HG03095 (cell line): ENCODE results near the gene PLCH1.

Experiments
- ATAC-seq: cut with Tn5 transposase; IDR thresholded peaks from one replicate; pipeline ENCODE4 v1.9.1; 2021; ENCODE audit warnings: moderate library complexity; ENCODE audit not compliant: unreplicated experiment

Gene PLCH1

DNA sequence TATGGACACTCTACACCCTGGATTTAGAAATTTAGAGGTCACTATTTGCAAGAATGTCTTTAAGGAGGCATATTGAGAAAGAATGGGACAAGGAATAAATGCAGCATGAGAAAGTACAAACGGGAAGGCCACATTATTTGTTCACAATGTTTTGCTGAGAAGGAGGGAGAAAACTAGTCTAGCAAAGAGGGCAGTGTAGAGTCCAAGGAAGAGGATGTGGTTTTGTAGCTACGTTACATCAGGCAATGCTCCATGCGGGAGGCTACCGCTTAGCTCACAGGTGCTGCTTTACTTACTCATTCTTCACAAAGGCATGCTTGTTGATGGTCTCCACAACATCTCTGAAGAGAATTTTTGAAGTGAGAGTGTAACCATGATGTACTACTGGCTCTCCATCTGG lies 191.1 kb downstream of the PLCH1 start:
- no peak for ATAC-seq

DNA sequence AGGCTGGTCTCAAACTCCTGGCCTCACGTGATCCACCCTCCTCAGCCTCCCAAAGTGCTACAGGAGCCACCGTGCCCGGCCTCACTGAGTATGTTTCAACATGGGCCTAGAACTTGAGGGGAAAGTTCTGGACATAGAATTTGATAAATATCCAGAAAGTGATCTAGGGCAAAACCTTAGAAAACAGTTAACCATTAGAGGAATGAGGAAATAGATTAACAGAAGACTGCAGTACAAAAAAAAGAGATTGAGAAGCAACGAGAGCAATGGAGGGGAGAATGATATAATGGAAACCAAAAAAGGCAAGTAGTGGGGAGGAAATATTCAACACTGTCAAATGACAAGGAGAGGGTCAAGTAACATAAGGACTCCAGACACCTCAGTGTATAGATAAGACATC lies 191.5 kb downstream of the PLCH1 start:
- ATAC-seq, result no peak

DNA sequence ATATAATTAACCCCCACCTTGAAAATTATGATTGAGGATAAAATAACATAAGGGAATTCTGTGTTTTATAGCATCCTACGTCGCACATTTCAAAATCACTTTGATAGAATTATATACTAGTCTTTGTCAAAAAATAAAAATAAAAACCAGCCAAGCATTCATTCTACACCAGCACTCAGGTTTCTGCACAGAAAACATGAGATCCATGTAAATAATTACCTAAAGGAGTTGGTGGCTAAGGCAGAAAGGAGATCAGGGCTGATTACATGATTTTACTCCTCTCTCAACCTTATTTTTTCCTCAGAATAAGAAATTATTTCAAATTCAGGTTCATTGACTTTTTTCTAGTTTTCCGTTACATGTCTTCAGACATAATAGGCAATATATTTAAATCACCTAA lies 194.5 kb downstream of the PLCH1 start:
- ATAC-seq, result no peak

DNA sequence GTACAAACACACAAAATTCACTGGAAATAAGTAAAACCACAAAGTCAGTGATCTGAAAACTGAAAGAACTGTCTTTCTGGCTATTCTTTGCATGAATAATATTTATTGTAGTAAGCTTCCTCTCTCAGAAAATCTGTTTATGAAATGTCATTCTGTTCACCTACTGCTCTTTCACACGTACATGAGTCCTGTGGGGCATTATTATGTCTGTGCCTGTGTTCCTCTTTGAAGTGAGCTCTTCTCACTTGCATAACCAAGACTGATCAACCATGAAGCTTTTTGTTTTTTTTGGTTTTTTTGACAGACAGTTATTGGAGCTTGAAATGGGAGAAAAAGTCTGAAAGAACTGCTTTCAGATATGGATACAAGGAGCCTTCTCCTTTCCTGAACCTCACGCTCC lies 195.8 kb downstream of the PLCH1 start:
- peak; percentile 84 for ATAC-seq

DNA sequence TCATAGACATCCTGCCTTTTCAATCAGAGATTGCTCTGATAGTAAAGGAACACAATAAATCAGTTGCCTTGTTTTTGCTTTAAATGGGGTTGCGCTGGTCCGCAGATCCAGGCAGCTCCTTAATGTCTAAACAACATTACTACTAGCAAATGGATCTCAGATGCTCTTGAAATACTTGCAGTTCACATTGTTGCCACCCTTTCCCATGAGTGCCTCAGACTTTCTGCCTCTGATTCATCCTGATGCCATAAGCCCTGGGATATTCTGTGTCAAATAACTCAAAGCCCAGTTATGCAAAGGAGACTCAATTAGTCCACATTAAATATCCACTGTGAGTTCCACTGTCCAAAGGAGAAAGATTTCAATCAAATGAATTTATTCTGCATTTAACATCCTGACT lies 196.7 kb downstream of the PLCH1 start:
- ATAC-seq, result no peak

DNA sequence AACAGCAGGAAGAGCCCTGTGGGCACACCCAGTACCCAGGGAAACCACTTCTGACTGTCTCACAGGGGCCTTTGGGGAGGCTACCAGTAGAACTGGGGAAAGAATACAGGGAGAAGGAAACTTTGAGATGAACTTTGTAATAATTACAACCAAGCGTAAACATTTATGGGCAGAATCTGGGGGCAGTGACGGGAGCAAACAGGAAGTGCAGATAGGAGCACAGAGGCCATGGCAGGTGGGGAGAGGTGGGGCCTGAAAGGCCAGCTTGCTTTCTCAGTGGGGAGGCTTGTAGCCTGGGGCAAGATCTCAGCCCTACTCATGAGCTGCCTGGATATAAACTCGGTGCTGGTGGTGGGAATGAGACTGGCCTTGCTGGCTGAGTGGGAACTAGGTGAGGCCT lies 209.8 kb downstream of the PLCH1 start:
- no peak for ATAC-seq

DNA sequence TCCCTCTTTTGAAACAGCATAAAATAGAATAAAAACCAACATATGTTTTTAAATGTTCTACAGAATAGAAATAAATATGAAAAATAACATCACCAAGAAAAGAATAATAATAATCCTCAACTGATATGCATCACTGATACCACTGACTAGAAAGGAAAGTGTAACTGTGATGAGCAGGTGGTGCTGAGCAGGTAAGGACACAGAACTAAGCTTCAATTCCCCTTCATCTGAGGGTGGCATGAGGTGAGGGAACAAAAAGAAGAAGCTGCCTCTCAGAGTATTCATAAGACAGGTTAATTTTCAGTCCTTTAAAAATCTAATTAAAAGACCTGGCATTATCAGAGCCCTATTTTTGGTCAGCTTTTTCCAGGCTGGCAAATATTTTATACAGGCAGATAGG lies 216.3 kb downstream of the PLCH1 start:
- no peak for ATAC-seq

DNA sequence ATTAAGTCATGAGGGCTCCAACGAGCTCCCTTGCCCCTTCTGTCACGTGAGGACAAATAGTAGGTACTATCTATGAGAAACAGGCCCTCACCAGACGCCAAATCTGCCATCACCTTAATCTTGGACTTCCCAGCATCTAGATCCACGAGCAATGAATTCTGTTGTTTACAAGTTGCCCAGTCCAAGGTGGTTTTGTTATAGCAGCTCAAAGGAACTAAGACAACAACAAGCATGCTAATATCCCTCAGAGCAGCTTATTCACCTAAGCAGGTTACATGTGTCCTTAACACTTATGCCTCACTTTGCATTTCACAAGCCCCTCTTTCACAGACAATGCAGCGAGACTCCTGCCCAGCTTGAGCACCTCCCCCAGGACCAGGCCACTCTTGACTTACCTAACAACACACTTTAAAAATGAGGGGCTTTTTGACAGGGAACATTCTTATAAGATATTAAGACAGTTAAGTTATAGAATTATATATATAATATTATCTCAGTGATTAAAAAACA lies 219.5 kb downstream of the PLCH1 start:
- no peak for ATAC-seq

DNA sequence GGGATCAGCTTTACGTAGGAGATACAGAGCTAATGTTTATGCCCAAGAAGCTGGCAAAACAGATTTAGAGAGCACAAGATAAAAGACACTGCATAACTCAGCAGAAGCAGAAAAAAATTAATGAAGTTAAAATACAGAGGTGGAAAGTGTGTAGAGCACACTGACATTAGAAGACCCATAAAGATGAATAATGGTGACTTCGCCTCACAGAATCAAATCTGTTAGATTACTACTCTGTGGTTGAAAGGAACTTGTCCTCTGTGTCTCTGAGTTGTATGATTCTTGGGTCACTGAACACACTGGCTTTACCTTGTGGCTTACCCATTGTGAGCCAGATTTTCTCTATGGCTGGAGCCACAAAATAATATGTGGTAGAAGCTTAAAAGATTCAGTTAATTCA lies 224.4 kb downstream of the PLCH1 start:
- no peak for ATAC-seq

DNA sequence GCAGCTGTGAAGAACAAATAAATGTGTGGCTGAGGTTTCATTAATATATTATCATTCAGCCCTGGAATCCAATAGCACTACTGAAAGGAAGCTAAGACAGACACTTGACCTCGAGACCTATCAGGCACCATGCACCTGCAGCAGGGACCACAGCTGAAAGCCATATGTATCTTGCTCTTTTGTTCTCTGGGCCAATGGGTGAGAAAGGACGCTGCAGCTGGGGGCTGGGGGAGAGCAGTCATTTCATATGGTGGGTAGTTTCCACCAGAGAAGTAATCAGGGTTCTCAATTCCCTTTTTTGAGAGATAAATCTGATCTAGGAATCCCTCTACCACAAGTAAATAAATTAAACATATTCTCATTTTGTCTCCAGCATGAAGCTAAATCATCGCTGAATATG lies 225.8 kb downstream of the PLCH1 start:
- no peak for ATAC-seq

DNA sequence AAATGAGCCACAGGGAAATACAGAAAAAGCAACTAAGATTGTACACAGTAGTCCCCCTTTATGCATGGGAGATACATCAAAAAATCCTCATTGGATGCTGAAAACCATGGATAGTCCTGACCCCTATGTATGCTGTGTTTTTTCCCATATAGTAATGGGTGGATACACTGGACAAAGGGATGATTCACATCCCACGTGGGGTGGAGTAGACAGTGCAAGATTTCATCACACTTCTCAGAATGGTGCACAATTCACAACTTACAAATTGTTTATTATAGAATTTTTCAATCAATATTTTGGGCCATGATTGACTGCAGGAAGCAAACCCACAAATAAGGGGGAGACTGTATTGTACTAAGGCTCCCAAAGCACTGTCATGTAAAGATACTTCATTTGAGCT lies 227.0 kb downstream of the PLCH1 start:
- no peak for ATAC-seq

DNA sequence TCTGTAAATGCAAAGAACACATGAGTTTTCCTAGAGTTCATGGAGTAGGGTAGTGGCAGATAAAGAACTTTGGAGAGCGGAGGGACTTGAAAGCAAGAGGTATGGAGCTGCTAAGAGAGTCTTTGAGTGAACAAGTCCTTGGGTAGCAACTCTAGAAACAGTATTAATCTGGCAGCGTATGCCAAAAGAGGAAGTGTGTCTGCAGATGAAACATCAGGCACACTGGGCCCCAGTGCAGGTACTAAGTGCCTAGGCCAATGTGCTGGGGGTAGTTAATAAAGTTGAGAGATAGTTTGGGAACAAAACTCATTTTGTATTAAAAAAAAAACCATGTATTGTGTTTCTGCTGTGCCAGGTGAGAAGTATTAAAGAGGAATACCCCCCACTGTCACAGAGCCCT lies 228.4 kb downstream of the PLCH1 start:
- no peak for ATAC-seq

DNA sequence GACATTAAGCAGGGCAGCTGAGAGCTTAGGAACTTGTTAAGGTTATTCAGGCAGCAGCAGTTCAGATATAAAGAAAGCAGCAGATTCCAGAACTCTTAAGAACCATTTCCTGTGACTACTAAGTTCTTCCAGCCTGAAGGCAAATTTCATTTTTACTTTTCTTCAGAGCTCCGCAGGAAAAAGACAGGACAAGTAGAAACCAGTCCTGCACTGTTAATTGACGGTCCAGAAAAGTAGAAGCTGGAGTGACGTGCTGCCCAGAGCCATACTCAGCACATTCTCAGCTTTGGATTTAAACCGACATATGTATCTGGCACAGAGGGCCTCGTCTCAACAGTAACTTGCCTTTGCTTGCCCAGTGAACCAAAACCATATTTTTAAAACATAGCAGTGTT lies 232.0 kb downstream of the PLCH1 start:
- no peak for ATAC-seq

DNA sequence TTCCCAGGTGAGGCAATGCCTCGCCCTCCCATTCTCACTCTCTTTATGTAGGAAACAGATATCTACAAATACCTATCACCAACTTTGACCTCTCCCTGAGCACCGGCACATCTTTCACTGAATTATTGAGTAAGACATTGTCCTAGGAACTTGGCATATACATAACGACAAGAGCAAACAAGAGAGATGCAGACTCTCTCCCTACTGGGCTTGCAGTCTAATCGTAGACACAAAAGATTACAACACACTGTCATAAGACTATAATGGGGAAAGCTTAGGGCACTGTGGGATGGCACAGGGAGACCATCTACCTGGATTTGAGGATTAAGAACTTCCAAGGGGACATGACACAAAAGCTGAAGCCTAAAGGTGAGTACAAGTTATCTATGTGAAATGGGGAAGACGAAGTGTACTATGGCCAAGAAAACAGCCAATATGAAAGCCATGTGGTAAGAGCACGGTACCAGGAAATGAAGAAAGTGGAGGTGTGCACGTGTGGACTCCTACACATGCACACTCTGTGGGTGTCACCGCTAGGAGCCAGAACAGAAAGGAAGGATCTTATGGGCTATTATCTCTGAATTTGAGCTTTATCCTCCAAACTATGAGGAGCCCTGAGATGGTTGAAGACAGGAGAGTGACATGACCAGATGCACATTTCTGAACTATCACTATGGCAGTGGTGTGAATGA lies 232.6 kb downstream of the PLCH1 start:
- ATAC-seq, result no peak

DNA sequence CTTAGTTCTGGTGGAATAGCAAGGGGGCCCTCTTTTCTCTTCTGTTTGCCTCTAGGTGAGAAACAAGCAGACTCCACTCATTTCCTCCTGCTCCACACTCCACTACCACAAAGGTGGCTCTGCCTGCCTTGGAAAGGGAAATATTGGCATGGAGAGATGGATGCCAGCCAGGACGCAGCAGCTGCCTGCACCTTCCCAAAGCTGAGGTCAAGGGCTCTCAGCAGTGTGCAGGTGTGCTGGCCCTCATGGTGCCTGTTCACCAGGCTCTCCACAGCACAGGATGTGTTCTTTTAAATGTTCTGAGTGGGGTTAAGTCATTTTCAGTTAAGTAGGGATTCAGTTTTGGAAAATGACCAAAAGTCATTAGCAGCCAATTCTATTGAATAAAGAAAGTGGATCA lies 240.2 kb downstream of the PLCH1 start:
- no peak for ATAC-seq

DNA sequence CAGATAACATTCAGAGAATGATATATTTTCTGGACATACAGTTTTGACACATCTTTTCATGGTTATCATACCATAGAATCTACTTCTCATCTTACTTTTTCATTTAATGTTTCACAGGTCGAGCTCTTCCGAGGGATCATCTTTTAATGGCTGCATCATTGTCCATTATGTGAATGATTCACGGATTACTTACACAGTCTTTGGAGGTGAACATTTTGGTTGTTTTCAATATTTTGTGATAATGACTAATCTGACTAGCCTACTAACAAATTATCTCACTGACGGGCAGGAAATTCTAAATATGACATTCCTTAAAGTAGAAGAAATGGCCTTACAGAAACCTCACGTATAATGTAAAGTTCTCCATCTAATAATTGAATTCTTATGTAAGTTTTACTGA lies 242.2 kb downstream of the PLCH1 start:
- ATAC-seq, result no peak

DNA sequence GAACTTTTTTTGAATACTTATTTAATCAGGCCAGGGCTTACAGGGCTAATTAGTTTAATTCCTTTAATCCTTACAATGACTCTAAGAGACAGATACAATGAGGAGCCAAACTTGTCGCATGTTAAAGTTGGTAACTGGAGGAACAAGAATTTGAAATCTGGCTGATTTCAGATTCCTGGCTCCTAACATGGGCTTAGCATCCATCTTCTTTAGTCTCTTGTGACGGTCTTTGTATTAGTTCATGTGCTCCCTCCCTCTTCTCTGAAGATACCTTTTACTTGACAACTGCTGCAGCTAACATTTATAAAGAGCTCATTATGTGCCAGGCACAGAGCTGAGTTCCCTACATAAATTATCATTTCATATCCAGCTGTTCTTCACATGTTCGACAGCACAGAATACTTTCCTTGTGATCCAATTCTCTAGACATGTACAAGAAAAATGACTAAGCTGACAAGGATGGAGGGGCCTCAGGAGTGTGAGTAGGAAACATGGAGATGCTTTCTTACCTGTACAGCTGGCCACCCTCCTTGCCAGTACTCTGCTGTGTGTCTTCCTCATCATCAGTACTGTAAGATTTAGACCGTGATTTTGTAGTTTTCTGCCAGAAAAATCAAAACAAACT lies 244.6 kb downstream of the PLCH1 start:
- ATAC-seq, result no peak

DNA sequence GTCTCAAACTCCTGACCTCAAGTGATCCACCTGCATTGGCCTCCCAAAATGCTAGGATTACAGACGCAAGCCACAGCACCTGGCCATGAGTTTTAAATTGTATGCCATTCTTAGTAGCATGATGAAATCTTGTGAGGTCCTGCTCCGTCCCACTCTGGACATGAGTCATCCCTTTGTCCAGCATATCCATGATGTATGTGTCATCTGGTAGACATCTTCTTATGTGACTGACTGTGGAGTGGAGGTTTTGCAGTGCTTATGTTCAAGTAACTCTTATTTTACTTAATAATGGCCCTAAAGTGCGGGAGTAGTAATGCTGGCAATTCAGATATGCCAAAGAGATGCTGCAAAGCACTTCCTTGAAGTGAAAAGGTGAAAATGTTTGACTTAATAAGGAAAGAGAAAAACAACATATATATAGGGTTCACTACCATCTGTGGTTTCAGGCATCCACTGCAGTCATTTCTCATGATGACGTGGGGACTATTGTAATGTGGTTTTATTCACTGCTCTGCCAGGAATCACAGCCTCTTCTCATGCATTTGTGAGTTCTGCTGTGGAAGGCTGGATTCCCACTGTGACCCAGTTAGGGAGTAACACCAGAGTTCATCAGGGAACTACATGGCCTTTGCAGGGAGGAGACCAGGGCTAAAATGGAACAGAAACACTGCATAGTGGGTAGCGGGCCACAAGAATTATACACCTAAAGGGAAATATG lies 246.8 kb downstream of the PLCH1 start:
- ATAC-seq, result no peak

DNA sequence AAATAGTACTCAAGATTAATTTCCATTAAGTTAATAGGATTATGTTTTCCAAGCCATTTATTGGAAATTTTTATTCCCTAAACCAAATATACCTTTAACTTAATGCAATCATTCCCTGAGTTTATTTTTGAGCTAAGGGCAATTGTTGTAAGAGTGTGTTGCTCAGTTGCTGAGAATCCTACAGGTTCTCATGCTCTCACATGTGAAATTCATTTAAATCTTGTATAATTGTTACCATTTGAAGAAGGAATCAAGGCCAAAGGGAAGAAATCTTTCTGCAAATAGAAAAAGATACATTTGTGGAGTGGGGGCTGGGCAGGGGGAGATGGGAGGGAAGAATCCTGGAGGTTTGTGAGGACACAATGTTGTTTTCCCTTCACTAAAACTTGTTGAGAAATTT lies 248.7 kb downstream of the PLCH1 start:
- no peak for ATAC-seq

DNA sequence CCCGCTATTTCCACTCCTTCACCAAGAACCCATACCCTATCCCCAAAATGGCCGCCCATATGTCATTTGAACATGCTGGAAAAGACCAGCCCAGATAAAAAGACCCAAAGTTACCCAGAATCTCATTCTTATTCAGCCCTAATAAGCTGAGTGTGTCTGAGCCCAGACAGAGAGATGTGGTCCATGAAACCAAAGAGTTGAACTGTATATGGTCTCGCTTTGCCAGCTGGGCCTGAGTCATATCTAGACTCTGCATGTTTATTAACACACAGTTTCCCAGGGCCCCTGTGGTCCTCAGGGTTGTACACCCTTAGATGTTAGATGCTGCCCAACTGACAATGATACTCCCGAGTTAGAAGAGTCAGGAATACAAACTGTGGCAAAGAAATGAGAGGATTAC lies 249.5 kb downstream of the PLCH1 start:
- peak; percentile 78 for ATAC-seq

DNA sequence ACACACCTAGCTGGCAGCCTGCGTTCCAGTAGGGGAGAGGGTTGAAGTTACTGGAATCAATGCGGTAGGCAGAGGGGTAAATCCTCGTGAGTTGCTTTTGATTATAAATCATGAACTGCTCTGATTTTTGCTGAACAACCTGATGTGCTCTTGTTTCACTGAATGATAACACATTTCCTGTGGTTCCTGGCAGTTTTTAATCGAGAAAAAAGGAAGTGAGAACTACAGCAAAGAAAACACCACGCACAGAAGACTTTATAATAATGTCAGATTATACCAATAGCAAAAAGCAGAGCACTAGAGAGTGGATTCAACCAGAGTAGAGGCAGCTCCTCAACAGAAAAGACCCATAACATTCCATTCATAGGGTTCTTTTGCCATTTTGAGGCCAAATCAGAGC lies 250.5 kb downstream of the PLCH1 start:
- peak; percentile 40 for ATAC-seq

DNA sequence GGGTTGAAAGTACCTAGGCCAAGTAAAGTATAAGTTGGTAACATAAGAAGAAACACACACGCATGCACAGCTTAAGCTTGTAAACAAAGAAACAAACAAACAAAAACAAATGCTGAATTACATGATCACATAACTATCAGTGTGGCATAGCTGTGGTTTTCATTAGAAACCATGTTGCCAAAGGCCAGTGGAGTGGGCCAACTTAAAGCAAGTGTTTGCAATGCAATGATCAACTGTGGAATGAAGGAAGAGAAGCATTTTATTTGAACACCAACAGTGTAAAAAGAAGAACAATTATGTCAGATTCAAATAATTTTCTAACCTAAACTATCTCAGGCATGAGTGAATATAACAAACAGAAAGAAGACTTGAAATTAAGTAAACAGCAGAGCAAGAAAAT lies 252.0 kb downstream of the PLCH1 start:
- no peak for ATAC-seq
